ENCODE data around the gene RASA3.
A peak's percentile ranks its signal among the peaks of the same experiment; 100 is the strongest.

The RASA3 gene

GRCh38 chr13:114155926-114156883 is 23.8 kb upstream of the RASA3 start:
- DNase-seq (ENCODE audit: low spot score): no peak

- DNase-seq (ENCODE audit: low spot score): no peak
Observed at GRCh38 chr13:114155320-114155719, 22.9 kb upstream of the RASA3 start.

GRCh38 chr13:114154476-114154875 is 22.1 kb upstream of the RASA3 start:
- no peak for DNase-seq (ENCODE audit: low spot score)

- DNase-seq (ENCODE audit: low spot score): no peak
Observed at GRCh38 chr13:114153485-114154080, 21.2 kb upstream of the RASA3 start.

GRCh38 chr13:114152831-114153371 is 20.5 kb upstream of the RASA3 start:
- DNase-seq (ENCODE audit: low spot score): peak; percentile 68

GRCh38 chr13:114152285-114152645 is 19.8 kb upstream of the RASA3 start:
- peak; percentile 47 for DNase-seq (ENCODE audit: low spot score)

- DNase-seq (ENCODE audit: low spot score): peak; percentile 48
Observed at GRCh38 chr13:114151565-114152284, 19.3 kb upstream of the RASA3 start.

- peak; percentile 63 for DNase-seq (ENCODE audit: low spot score)
Observed at GRCh38 chr13:114151031-114151430, 18.6 kb upstream of the RASA3 start.

- no peak for DNase-seq (ENCODE audit: low spot score)
Observed at GRCh38 chr13:114149774-114150740, 17.6 kb upstream of the RASA3 start.

- DNase-seq (ENCODE audit: low spot score): peak; percentile 51
Observed at GRCh38 chr13:114148886-114149285, 16.5 kb upstream of the RASA3 start.

- peak; percentile 63 for DNase-seq (ENCODE audit: low spot score)
Observed at GRCh38 chr13:114148521-114148855, 16.1 kb upstream of the RASA3 start.

GRCh38 chr13:114147803-114148520 is 15.5 kb upstream of the RASA3 start:
- DNase-seq (ENCODE audit: low spot score): no peak

GRCh38 chr13:114146629-114147028 is 14.2 kb upstream of the RASA3 start:
- no peak for DNase-seq (ENCODE audit: low spot score)

- DNase-seq (ENCODE audit: low spot score): no peak
Observed at GRCh38 chr13:114146173-114146572, 13.8 kb upstream of the RASA3 start.

- DNase-seq (ENCODE audit: low spot score): no peak
Observed at GRCh38 chr13:114145722-114146121, 13.3 kb upstream of the RASA3 start.

- DNase-seq (ENCODE audit: low spot score): no peak
Observed at GRCh38 chr13:114145256-114145655, 12.8 kb upstream of the RASA3 start.

GRCh38 chr13:114144606-114145244 is 12.3 kb upstream of the RASA3 start:
- no peak for DNase-seq (ENCODE audit: low spot score)

- no peak for DNase-seq (ENCODE audit: low spot score)
Observed at GRCh38 chr13:114143806-114144605, 11.6 kb upstream of the RASA3 start.
